ENCODE results near the gene LTN1. TPM values are rescaled to one million over a fixed set of nuclear protein-coding genes. Genes with fewer than 3 reads are reported as not detected.

The LTN1 gene
- total RNA-seq, 6 experiments from 2014 or later, result 19.8 to 23.4 (median 20.8) TPM

GRCh38 chr21:28928578-28929420, 63.9 kb downstream of the LTN1 start:
- H3K9me3 Mint-ChIP-seq, result no peaks in the 10 kb centered on the region
- peaks cover 18% of the 10 kb centered on the region for H3K36me3 Mint-ChIP-seq (ENCODE audit: low read depth)

GRCh38 chr21:28927130-28927529, 65.5 kb downstream of the LTN1 start:
- no peak for TF ChIP-seq CTCF (IDR thresholded peaks at IDR 0.05)
- Mint-ChIP-seq H3K27me3 (ENCODE audit: insufficient read depth) (peaks cover 2% of the 10 kb centered on the region; the same call in 1 of the 2 replicates), H3K4me1 (ENCODE audit: low read depth) (no peaks in the 10 kb centered on the region; the same call in 1 of the 2 replicates), H3K36me3 (ENCODE audit: low read depth) (peaks cover 17% of the 10 kb centered on the region), H3K4me3 (no peak overlapping the region), H3K27ac (no peak overlapping the region), H3K9me3 (no peaks in the 10 kb centered on the region)
- no peak for DNase-seq

More at GRCh38 chr21:28928578-28929420, 63.9 kb downstream of the LTN1 start:
- H3K4me3 Mint-ChIP-seq, result no peak overlapping the region
- DNase-seq, result no peak
- H3K27me3 Mint-ChIP-seq (ENCODE audit: insufficient read depth), result peaks cover 3% of the 10 kb centered on the region; the same call in 1 of the 2 replicates
- H3K4me1 Mint-ChIP-seq (ENCODE audit: low read depth), result no peaks in the 10 kb centered on the region; the same call in 1 of the 2 replicates
- no peak overlapping the region for H3K27ac Mint-ChIP-seq
- no peak for TF ChIP-seq CTCF (IDR thresholded peaks at IDR 0.05)

GRCh38 chr21:28923439-28923975, 69.2 kb downstream of the LTN1 start:
- Mint-ChIP-seq H3K27me3 (ENCODE audit: insufficient read depth) (peaks cover 2% of the 10 kb centered on the region; the same call in 1 of the 2 replicates), H3K9me3 (no peaks in the 10 kb centered on the region), H3K4me3 (no peak overlapping the region), H3K36me3 (ENCODE audit: low read depth) (peaks cover 17% of the 10 kb centered on the region), H3K4me1 (ENCODE audit: low read depth) (no peaks in the 10 kb centered on the region; the same call in 1 of the 2 replicates), H3K27ac (no peak overlapping the region)
- TF ChIP-seq CTCF (IDR thresholded peaks at IDR 0.05), result no peak
- DNase-seq, result no peak

GRCh38 chr21:28922368-28922767, 70.3 kb downstream of the LTN1 start:
- H3K4me1 Mint-ChIP-seq (ENCODE audit: low read depth), result no peaks in the 10 kb centered on the region
- H3K36me3 Mint-ChIP-seq (ENCODE audit: low read depth), result peaks cover 17% of the 10 kb centered on the region
- no peak for TF ChIP-seq CTCF (IDR thresholded peaks at IDR 0.05)
- H3K27me3 Mint-ChIP-seq (ENCODE audit: insufficient read depth), result peaks cover 2% of the 10 kb centered on the region; the same call in 1 of the 2 replicates
- no peaks in the 10 kb centered on the region for H3K9me3 Mint-ChIP-seq
- no peak overlapping the region for H3K27ac Mint-ChIP-seq
- DNase-seq, result no peak
- H3K4me3 Mint-ChIP-seq, result no peak overlapping the region

GRCh38 chr21:28916150-28916893, 76.4 kb downstream of the LTN1 start:
- TF ChIP-seq CTCF (IDR thresholded peaks at IDR 0.05), result no peak
- Mint-ChIP-seq H3K9me3 (no peaks in the 10 kb centered on the region), H3K27me3 (ENCODE audit: insufficient read depth) (peaks cover 3% of the 10 kb centered on the region; the same call in 1 of the 2 replicates)

More at GRCh38 chr21:28916150-28916893, 76.4 kb downstream of the LTN1 start:
- Mint-ChIP-seq H3K36me3 (ENCODE audit: low read depth) (no peaks in the 10 kb centered on the region), H3K27ac (no peak overlapping the region), H3K4me3 (no peak overlapping the region), H3K4me1 (ENCODE audit: low read depth) (no peaks in the 10 kb centered on the region; the same call in 1 of the 2 replicates)
- no peak for DNase-seq
